ENCODE measurements around the gene ABCB1. TPM values are rescaled to one million over a fixed set of nuclear protein-coding genes. Genes with fewer than 3 reads are reported as not detected.

The ABCB1 gene
- total RNA-seq, 1 donor from 2014 or later, result not detected

GRCh38 chr7:87561102-87561501 is 39.6 kb downstream of the ABCB1 start:
- no peaks in the 10 kb centered on the region for H3F3A ChIP-seq (ENCODE audit: low read depth)
- no peak overlapping the region for H3K4me3 ChIP-seq
- no peak overlapping the region for H3K27ac ChIP-seq
- Mint-ChIP-seq H3K4me3 (no peak overlapping the region), H3K4me1 (no peaks in the 10 kb centered on the region), H3K27ac (no peak overlapping the region), H3K9me3 (no peaks in the 10 kb centered on the region), H3K27me3 (ENCODE audit: insufficient read depth, low read depth) (no peaks in the 10 kb centered on the region), H3K36me3 (no peaks in the 10 kb centered on the region)
- H3K27me3 ChIP-seq, result no peaks in the 10 kb centered on the region
- no peaks in the 10 kb centered on the region for H3K9me3 ChIP-seq (ENCODE audit: low read depth)
- no peaks in the 10 kb centered on the region for H3K79me2 ChIP-seq (ENCODE audit: low read depth)
- H3K4me1 ChIP-seq, result no peaks in the 10 kb centered on the region
- H3K9ac ChIP-seq, result no peak overlapping the region
- H4K20me1 ChIP-seq (ENCODE audit: low read depth), result no peaks in the 10 kb centered on the region
- no peak overlapping the region for H3K4me2 ChIP-seq
- H2AFZ ChIP-seq (replicated peaks), result no peak overlapping the region
- TF ChIP-seq EZH2phosphoT487 (IDR thresholded peaks at IDR 0.05) (no peak), EZH2 (IDR thresholded peaks at IDR 0.05) (no peak)
- TF ChIP-seq, protein P1, sequence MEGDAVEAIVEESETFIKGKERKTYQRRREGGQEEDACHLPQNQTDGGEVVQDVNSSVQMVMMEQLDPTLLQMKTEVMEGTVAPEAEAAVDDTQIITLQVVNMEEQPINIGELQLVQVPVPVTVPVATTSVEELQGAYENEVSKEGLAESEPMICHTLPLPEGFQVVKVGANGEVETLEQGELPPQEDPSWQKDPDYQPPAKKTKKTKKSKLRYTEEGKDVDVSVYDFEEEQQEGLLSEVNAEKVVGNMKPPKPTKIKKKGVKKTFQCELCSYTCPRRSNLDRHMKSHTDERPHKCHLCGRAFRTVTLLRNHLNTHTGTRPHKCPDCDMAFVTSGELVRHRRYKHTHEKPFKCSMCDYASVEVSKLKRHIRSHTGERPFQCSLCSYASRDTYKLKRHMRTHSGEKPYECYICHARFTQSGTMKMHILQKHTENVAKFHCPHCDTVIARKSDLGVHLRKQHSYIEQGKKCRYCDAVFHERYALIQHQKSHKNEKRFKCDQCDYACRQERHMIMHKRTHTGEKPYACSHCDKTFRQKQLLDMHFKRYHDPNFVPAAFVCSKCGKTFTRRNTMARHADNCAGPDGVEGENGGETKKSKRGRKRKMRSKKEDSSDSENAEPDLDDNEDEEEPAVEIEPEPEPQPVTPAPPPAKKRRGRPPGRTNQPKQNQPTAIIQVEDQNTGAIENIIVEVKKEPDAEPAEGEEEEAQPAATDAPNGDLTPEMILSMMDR (IDR thresholded peaks at IDR 0.05), result no peak
- DNase-seq (ENCODE audit: low spot score), result no peak
- no peaks in the 10 kb centered on the region for H3K36me3 ChIP-seq

GRCh38 chr7:87552351-87552900 is 48.3 kb downstream of the ABCB1 start:
- Mint-ChIP-seq H3K9me3 (no peaks in the 10 kb centered on the region), H3K27ac (no peak overlapping the region), H3K4me1 (peaks cover 3% of the 10 kb centered on the region), H3K36me3 (no peaks in the 10 kb centered on the region), H3K27me3 (ENCODE audit: insufficient read depth, low read depth) (no peaks in the 10 kb centered on the region), H3K4me3 (no peak overlapping the region)
- TF ChIP-seq EZH2 (IDR thresholded peaks at IDR 0.05), result no peak
- no peak for TF ChIP-seq EZH2phosphoT487 (IDR thresholded peaks at IDR 0.05)
- TF ChIP-seq, protein P1 (IDR thresholded peaks at IDR 0.05), result no peak
- no peak for DNase-seq (ENCODE audit: low spot score)
- H3F3A ChIP-seq (ENCODE audit: low read depth), result no peaks in the 10 kb centered on the region
- H3K9ac ChIP-seq, result no peak overlapping the region
- H4K20me1 ChIP-seq (ENCODE audit: low read depth), result no peaks in the 10 kb centered on the region
- no peak overlapping the region for H2AFZ ChIP-seq (replicated peaks)
- H3K4me1 ChIP-seq, result no peaks in the 10 kb centered on the region
- H3K27ac ChIP-seq, result no peak overlapping the region
- H3K4me2 ChIP-seq, result no peak overlapping the region
- no peak overlapping the region for H3K4me3 ChIP-seq
- H3K79me2 ChIP-seq (ENCODE audit: low read depth), result no peaks in the 10 kb centered on the region
- no peaks in the 10 kb centered on the region for H3K27me3 ChIP-seq
- H3K9me3 ChIP-seq (ENCODE audit: low read depth), result no peaks in the 10 kb centered on the region
- no peaks in the 10 kb centered on the region for H3K36me3 ChIP-seq

DNA sequence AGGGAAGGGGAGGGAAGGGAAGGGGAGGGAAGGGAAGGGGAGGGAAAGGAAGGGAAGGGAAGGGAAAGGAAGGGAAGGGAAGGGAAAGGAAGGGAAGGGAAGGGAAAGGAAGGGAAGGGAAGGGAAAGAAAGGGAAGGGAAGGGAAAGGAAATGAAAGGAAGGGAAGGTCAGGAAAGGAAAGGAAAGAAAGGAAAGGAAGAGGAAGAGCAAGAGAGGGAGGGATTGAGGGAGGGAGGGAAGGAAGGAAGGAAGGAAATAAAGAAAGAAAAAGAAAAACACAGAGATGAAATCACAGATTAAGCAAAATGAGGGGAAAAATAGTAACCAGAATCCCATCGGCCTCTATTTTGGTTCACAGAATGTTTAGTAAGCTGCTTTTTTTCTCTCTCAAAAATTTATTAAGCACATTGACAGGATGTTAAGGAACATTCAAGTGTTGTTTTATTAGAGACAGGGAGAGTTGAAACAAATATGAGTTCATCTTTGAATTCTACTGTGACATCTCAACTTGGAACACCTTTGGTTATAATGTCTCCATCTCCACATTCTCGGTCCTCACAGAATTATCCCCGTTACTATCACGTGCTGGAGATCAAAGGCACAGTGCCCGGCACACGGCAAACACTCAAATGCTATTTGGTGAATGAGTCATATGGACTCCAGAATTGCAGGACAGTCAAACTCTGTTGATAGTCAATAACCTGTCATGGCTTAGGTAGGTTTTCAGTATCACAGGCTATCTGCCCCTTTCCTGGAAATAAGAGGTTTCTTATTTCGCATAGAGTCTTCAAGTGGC is 52.4 kb downstream of the ABCB1 start:
- Histone ChIP-seq H3K4me1 (no peaks in the 10 kb centered on the region), H3K9me3 (ENCODE audit: low read depth) (no peaks in the 10 kb centered on the region), H3F3A (ENCODE audit: low read depth) (no peaks in the 10 kb centered on the region), H3K36me3 (no peaks in the 10 kb centered on the region), H4K20me1 (ENCODE audit: low read depth) (no peaks in the 10 kb centered on the region), H2AFZ (replicated peaks) (no peak overlapping the region), H3K4me3 (no peak overlapping the region), H3K4me2 (no peak overlapping the region), H3K79me2 (ENCODE audit: low read depth) (no peaks in the 10 kb centered on the region), H3K27me3 (no peaks in the 10 kb centered on the region), H3K27ac (no peak overlapping the region), H3K9ac (no peak overlapping the region)
- TF ChIP-seq, protein P1 (IDR thresholded peaks at IDR 0.05), result no peak
- TF ChIP-seq EZH2phosphoT487 (IDR thresholded peaks at IDR 0.05) (no peak), EZH2 (IDR thresholded peaks at IDR 0.05) (no peak)
- Mint-ChIP-seq H3K27ac (no peak overlapping the region), H3K36me3 (no peaks in the 10 kb centered on the region), H3K4me3 (no peak overlapping the region), H3K27me3 (ENCODE audit: insufficient read depth, low read depth) (no peaks in the 10 kb centered on the region), H3K4me1 (peaks cover 3% of the 10 kb centered on the region), H3K9me3 (no peaks in the 10 kb centered on the region)
- DNase-seq (ENCODE audit: low spot score), result no peak
